DOHH2 (cell line): ENCODE results near the gene CABCOCO1.
"Not testable (repeated sequence)": the region's sequence is repeated elsewhere in the genome, so short reads cannot be mapped to it uniquely, and the experiment has no call there.

Experiments
- H3F3A ChIP-seq: fragments of 200-600 bp; sonication (generic), shearing (Covaris generic); 2 replicates; pipeline ENCODE4 v1.6.0; 2016; ENCODE audit warnings: antibody characterized with exemption, mild to moderate bottlenecking; ENCODE audit not compliant: control insufficient read depth, insufficient read depth
- H3K27ac ChIP-seq: fragments of 200-600 bp; sonication (generic); 2 replicates; pipeline ENCODE4 v1.5.1; 2014; ENCODE audit warnings: low read depth, mild to moderate bottlenecking, low read length, moderate library complexity
- H3K27me3 ChIP-seq: fragments of 200-600 bp; sonication (generic); 2 replicates; pipeline ENCODE4 v1.6.1; 2014; ENCODE audit warnings: mild to moderate bottlenecking, low read length, mixed read lengths; ENCODE audit not compliant: control insufficient read depth
- H3K36me3 ChIP-seq: fragments of 200-600 bp; sonication (generic); 2 replicates; pipeline ENCODE4 v1.6.1; 2014; ENCODE audit warnings: mild to moderate bottlenecking, low read length, moderate library complexity, mixed read lengths; ENCODE audit not compliant: control insufficient read depth
- H3K4me1 ChIP-seq: fragments of 200-600 bp; sonication (generic); 2 replicates; pipeline ENCODE4 v1.6.1; 2014; ENCODE audit warnings: mild to moderate bottlenecking, low read length, mixed read lengths; ENCODE audit not compliant: control insufficient read depth
- H3K4me2 ChIP-seq: fragments of 200-600 bp; sonication (generic); 2 replicates; pipeline ENCODE4 v1.6.0; 2014; ENCODE audit warnings: mild to moderate bottlenecking, low read length, moderate library complexity
- H3K4me3 ChIP-seq: fragments of 200-600 bp; sonication (generic); 2 replicates; pipeline ENCODE4 v1.5.1; 2014; ENCODE audit warnings: mild to moderate bottlenecking, low read length, mixed read lengths
- H3K79me2 ChIP-seq: fragments of 200-600 bp; sonication (generic); 2 replicates; pipeline ENCODE4 v1.6.1; 2014; ENCODE audit warnings: mild to moderate bottlenecking, low read length, mixed read lengths; ENCODE audit not compliant: control insufficient read depth
- H3K9me2 ChIP-seq: fragments of 200-600 bp; sonication (generic); replicated peaks from 2 replicates; pipeline ENCODE4 v1.6.1; 2014; ENCODE audit warnings: mild to moderate bottlenecking, low read length, mixed read lengths; ENCODE audit not compliant: control insufficient read depth
- H3K9me3 ChIP-seq: fragments of 200-600 bp; sonication (generic); 2 replicates; pipeline ENCODE4 v1.6.1; 2014; ENCODE audit warnings: antibody characterized with exemption, low read length, mixed read lengths; ENCODE audit not compliant: control insufficient read depth, insufficient read depth
- H4K20me1 ChIP-seq: fragments of 200-600 bp; sonication (generic); 2 replicates; pipeline ENCODE4 v1.6.0; 2014; ENCODE audit warnings: low read depth, mild to moderate bottlenecking, antibody characterized with exemption, low read length, moderate library complexity; ENCODE audit not compliant: control insufficient read depth, insufficient read depth
- CTCF ChIP-seq: fragments of 200-600 bp; sonication (generic); IDR thresholded peaks from one replicate; pipeline ENCODE4 v1.5.1; 2014; ENCODE audit warnings: antibody characterized with exemption, mild to moderate bottlenecking, low read depth, low read length; ENCODE audit not compliant: poor library complexity, severe bottlenecking
- EZH2phosphoT487 ChIP-seq: fragments of 200-600 bp; sonication (generic); IDR thresholded peaks from 2 replicates; pipeline ENCODE4 v1.6.1; 2017; ENCODE audit warnings: borderline replicate concordance, mild to moderate bottlenecking, antibody characterized with exemption, low read length, moderate library complexity, mixed read lengths

The CABCOCO1 gene

GRCh38 chr10:61735882-61736281 lies 73.2 kb downstream of the CABCOCO1 start:
- no peaks in the 10 kb centered on the region for H3K36me3 ChIP-seq
- no peak overlapping the region for H3K4me2 ChIP-seq
- no peak overlapping the region for H3K27ac ChIP-seq
- H3K4me3 ChIP-seq = no peak overlapping the region
- H3K27me3 ChIP-seq = peaks cover 7% of the 10 kb centered on the region; the same call in 1 of the 2 replicates
- no peaks in the 10 kb centered on the region for H3F3A ChIP-seq
- H4K20me1 ChIP-seq = no peaks in the 10 kb centered on the region
- TF ChIP-seq CTCF (no peak), EZH2phosphoT487 (no peak)
- peaks cover 5% of the 10 kb centered on the region; the same call in 1 of the 2 replicates for H3K4me1 ChIP-seq
- H3K79me2 ChIP-seq = no peaks in the 10 kb centered on the region
- no peaks in the 10 kb centered on the region for H3K9me2 ChIP-seq
- no peaks in the 10 kb centered on the region for H3K9me3 ChIP-seq

GRCh38 chr10:61737455-61737854 lies 74.7 kb downstream of the CABCOCO1 start:
- not testable (repeated sequence) for H3K9me2 ChIP-seq, H3K4me3 ChIP-seq, H3K79me2 ChIP-seq, H3K27me3 ChIP-seq, H3K9me3 ChIP-seq, H3K27ac ChIP-seq, H3F3A ChIP-seq, H3K4me2 ChIP-seq, H3K4me1 ChIP-seq, H4K20me1 ChIP-seq, H3K36me3 ChIP-seq

- Histone ChIP-seq H3K27me3 (no peaks in the 10 kb centered on the region), H3K4me2 (no peak overlapping the region), H3F3A (no peaks in the 10 kb centered on the region), H3K36me3 (no peaks in the 10 kb centered on the region), H3K9me2 (no peaks in the 10 kb centered on the region), H3K4me1 (peaks cover 5% of the 10 kb centered on the region; the same call in 1 of the 2 replicates), H3K9me3 (peaks cover 4% of the 10 kb centered on the region; the same call in 1 of the 2 replicates), H3K27ac (no peak overlapping the region), H3K79me2 (no peaks in the 10 kb centered on the region), H3K4me3 (no peak overlapping the region), H4K20me1 (no peaks in the 10 kb centered on the region)
- TF ChIP-seq CTCF = no peak
- no peak for TF ChIP-seq EZH2phosphoT487
These were observed 80.1 kb downstream of the CABCOCO1 start for GRCh38 chr10:61742812-61743211.

- no peaks in the 10 kb centered on the region for H4K20me1 ChIP-seq
- no peaks in the 10 kb centered on the region for H3K27me3 ChIP-seq
- peak; percentile 56 for TF ChIP-seq CTCF
- no peak for TF ChIP-seq EZH2phosphoT487
- no peaks in the 10 kb centered on the region for H3K9me2 ChIP-seq
- no peaks in the 10 kb centered on the region for H3K36me3 ChIP-seq
- no peak overlapping the region for H3K27ac ChIP-seq
- peaks cover 4% of the 10 kb centered on the region; the same call in 1 of the 2 replicates for H3K9me3 ChIP-seq
- no peak overlapping the region for H3K4me3 ChIP-seq
- H3K4me2 ChIP-seq = no peak overlapping the region
- no peaks in the 10 kb centered on the region for H3K79me2 ChIP-seq
- H3F3A ChIP-seq = no peaks in the 10 kb centered on the region
- no peaks in the 10 kb centered on the region for H3K4me1 ChIP-seq
These were observed 81.7 kb downstream of the CABCOCO1 start for GRCh38 chr10:61744469-61744868.
